Activated CD4-positive, alpha-beta T cell treated with anti-CD3 and anti-CD28 coated beads, Interleukin-2, amount 50 U/mL, for 4 hours (primary cell): Measurements from ENCODE around the gene POLD1.

Source experiments
- DNase-seq, 2 experiments: peaks; one replicate each; pipeline ENCODE4 v3.0.0-alpha.2; 2020

The POLD1 gene

GRCh38 chr19:50392759-50393158 lies 8.6 kb downstream of the POLD1 start:
- no peak for DNase-seq

DNA sequence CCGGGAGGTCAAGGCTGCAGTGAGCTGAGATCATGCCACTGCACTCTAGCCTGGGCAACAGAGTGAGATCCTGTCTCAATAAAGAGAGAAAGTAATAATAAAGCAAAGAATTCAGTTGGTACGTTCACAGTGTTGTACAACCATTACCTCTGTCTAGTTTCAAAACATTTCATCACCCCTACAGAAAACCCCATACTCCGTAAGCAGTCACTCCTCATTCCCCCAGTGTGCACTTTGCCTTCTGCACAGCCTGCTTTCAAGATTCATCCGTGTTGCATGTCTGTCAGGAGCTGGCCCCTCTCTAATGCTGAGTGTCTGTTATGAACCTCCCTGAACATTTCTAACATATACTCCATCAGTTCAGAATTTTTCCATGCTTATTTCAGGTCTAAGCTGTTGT lies 9.4 kb downstream of the POLD1 start:
- DNase-seq, result no peak

- no peak for DNase-seq
These were observed 9.9 kb downstream of the POLD1 start for GRCh38 chr19:50394017-50394416.

GRCh38 chr19:50398675-50399367 lies 14.7 kb downstream of the POLD1 start:
- no peak for DNase-seq

DNA sequence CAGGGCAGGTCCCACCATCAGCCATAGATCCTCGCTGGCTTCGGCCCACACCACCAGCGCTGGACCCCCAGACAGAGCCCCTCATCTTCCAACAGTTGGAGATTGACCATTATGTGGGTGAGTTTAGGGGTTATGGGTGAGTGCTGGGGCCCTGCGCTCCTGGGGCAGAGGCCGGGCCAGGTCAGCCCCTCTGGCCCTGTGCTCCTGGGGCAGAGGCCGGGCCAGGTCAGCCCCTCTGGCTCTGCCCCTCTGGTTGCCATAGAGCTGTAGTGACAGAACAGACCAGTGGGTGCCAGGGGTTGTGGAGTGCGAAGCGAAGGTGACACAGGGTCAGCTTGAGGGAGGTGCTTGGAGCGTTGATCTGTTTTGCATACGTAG lies 15.2 kb downstream of the POLD1 start:
- no peak for DNase-seq

- DNase-seq, result no peak
These were observed 17.7 kb downstream of the POLD1 start for GRCh38 chr19:50401605-50402450.

- DNase-seq, result no peak
These were observed 18.6 kb downstream of the POLD1 start for GRCh38 chr19:50402544-50403301.

GRCh38 chr19:50406156-50406820 lies 22.1 kb downstream of the POLD1 start:
- no peak for DNase-seq

DNA sequence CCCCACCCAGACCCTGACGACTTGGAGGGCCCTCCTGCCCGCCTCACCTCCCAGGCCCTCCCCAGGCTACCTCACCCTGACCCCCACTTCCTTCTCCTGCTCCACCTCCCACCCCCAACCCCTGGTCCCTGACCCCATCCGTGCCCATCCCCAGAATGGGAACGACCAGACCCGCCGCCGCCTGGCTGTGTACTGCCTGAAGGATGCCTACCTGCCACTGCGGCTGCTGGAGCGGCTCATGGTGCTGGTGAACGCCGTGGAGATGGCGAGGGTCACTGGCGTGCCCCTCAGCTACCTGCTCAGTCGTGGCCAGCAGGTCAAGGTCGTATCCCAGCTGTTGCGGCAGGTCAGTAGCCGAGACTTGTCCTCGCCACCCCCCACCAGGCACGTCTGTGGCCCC lies 22.7 kb downstream of the POLD1 start:
- no peak for DNase-seq

DNA sequence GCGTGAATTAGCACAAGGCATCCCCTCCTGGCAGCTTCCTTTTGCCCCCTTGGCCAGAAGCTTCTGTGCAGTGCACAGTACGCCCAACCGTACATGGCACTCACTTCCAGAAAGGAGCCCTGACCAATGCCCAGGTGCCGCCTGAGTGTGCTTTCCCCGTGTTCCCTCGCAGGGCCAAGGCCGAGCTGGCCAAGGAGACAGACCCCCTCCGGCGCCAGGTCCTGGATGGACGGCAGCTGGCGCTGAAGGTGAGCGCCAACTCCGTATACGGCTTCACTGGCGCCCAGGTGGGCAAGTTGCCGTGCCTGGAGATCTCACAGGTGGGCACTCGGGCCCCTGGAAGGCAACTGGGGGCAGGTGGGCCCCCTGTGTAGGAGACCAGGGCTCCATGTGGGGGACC lies 25.2 kb downstream of the POLD1 start:
- DNase-seq, result no peak

DNA sequence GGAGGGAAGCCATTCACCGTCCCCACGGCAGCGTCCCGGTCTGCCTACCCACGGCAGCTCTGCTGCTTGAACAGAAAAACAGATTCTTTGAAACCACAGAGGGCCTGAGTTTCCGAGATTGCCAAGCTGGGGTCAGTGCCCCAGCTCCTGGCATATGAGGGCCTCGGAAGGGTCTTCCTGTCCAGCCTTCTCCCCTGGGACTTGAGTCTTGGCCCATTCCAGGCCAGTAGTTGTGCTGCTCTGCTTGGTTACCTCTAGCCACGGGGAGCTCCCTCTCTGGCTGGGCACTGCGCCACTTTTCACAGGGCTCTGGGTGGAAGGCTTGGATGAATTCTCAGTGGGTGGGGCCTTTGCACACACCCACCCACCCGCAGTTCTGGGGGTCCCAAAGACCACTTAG lies 26.0 kb downstream of the POLD1 start:
- no peak for DNase-seq

DNA sequence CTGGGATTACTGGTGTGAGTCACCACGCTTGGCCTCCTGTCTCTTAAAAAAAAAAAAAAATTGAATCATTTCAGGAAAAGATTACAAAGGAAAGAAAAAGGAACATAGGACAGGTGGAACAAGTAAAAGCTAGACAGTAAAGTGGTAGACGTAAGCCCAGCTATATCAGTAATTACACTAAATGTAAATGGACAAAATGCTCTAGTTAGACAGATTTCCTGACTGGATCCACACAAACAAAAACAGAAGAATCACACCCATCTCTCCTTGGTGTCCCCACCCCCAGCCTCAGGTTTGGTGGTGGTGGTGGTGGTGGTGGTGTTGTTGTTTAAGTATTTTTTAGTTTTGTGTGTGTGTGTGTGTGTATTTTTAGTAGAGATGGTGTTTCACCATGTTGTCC lies 28.3 kb downstream of the POLD1 start:
- no peak for DNase-seq

- no peak for DNase-seq
These were observed 28.9 kb downstream of the POLD1 start for GRCh38 chr19:50413096-50413495.

GRCh38 chr19:50413531-50413930 lies 29.4 kb downstream of the POLD1 start:
- no peak for DNase-seq

DNA sequence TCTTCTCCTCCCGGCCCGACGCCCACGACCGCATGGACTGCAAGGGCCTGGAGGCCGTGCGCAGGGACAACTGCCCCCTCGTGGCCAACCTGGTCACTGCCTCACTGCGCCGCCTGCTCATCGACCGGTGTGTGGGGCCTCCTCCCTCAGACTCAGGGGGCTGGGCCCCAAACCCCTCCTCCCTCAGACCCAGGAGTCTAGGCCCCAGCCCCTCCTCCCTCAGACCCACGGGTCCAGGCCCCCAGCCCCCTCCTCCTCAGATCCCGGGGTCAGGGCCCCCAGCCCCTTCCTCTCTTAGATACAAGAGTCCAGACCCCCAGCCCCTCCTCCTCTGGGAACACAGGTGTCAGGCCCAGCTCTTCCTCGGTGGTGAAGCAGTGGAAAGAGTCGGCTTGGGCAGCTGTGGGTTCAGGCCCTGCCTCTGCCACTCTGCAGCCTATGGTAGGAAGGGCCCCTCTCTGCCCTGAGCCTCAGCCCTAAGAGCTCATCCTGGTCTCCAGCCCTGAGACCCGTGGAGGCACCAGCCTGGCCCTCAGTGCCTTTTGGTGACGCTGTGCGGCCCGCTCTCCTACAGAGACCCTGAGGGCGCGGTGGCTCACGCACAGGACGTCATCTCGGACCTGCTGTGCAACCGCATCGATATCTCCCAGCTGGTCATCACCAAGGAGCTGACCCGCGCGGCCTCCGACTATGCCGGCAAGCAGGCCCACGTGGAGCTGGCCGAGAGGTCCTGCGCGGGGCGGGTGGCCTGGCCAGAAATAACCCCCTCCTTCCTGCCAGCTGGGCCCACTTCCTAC lies 30.9 kb downstream of the POLD1 start:
- DNase-seq, result peak; percentile 71 to 74

DNA sequence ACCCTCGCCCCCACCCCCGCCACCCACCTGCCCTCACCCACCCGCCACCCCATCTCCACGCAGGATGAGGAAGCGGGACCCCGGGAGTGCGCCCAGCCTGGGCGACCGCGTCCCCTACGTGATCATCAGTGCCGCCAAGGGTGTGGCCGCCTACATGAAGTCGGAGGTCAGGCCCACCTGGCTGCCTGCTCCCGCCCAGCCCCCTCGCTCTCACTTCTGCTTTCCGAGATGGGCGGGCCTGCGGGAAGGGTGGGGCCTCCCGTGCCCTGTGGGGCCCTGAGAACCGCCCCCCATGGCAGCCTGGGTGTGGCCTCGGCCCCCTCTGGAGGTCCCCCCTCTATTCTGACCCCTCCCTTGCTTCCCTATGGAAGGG lies 31.5 kb downstream of the POLD1 start:
- no peak for DNase-seq

DNA sequence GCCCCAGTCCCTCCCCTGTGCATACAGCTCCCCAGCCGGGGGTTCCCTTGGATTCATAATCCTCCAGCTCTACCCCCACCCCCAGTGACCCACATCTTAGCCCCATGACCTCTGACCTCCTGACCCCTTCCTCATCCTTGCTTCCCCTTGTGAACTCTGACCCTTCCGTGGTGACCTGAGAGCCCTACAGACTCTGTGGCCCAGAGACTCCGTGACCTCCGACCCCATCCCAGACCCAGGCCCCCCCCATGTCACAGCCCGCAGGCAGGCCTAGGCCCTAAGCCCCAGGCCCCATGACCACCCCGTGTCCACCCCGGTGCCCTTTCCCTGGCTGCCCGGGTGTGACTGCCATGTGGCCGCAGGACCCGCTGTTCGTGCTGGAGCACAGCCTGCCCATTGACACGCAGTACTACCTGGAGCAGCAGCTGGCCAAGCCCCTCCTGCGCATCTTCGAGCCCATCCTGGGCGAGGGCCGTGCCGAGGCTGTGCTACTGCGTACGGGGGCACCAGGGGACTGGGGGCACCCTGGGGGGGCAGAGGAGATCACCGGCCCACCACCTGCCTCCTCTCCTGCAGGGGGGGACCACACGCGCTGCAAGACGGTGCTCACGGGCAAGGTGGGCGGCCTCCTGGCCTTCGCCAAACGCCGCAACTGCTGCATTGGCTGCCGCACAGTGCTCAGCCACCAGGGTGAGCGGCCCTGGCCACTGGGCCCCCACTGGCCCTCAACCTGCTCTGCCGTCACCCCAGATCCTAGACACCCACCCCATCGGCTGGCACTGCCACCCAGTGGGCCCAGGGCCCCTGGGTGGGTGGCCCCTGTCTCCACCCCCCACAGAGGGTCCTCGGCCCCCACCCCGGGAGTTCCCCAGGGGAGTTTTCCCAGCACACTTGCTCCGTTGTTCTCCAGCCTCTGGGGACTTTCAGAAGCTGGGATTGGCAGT lies 32.2 kb downstream of the POLD1 start:
- no peak for DNase-seq

GRCh38 chr19:50417111-50418081 lies 33.2 kb downstream of the POLD1 start:
- no peak for DNase-seq

DNA sequence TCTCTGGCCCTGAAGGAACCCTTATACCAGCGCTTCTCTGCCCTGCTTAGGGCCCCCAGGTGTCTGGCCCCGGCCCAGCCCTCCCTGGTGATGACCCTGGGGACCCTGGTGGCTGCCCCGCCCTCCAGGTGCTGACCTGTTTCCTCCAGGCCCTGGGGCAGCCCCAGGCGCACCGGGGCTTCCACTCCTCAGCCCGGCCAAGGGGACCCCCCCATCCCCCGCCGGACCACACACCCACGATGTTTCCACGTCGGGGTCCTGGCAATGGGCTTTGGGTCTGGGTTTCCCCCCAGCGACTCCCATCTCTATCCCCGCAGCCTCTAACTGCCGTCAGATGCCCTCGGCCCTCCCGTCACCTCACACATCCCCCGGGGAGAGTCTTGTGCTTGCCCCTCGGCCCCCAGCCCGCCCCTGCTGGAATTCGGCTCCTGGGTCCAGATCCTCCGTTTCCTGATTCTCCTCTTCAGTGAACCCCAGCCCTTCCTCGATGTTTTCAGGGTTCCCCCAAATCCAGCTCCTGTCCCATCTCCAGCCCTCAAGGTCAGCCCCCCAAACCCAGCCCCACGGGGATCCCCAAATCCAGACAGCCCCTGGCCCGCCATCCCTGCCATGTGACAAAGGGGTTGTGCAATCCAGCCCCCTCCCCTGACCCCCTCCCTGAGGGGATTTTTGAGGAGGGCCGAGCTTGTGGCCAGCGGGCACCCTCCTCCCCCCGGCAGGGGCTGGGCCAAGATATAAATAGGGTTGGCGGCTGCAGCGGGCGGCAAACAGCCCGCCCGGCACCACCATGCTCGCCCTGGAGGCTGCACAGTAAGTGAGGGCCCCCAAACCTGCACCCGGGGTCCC lies 34.3 kb downstream of the POLD1 start, which contains the start of gene SPIB:
Gene SPIB (plus strand): TSS at position 763 of the 846 bp plus-strand sequence. CDS start 25 bp downstream, at position 788.
- DNase-seq, result no peak
